Stimulated activated CD8-positive, alpha-beta memory T cell treated with anti-CD3 and anti-CD28 coated beads, Interleukin-7, amount 100 ng/mL, for 4 hours (primary cell): ENCODE data around the gene DOK4.

Experiments used
- DNase-seq, 2 donors: peaks; one replicate each; pipeline ENCODE4 v3.0.0-alpha.2; 2020; ENCODE audit warnings: low read depth in 2 of 2

The DOK4 gene

DNA sequence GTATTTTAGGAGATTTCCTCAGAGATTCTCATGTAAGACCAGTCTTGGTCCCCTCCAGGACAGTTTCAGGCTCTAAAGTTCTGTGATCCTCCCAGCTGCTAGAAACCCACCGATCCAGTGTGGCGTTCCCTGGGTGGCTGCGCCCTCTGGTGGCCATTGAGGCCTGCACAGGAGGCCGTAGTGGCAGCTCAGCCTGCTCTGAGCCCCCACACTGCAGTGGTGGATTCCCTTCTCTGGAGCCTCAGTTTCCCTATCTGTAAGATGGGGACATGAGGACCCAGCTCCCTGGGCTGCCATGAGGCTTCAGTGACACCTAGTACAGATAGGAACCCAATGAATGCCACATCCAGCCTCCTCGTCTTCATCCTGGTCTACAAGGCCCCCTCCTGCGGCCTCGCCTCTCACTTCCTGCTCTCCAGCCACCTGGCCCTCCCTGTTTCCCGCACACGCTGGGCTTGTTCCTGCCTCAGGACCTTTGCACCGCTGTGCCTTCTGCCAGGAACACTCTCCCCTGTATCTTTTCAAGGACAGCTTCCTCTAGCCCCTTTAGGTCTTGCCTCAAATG lies 33.6 kb upstream of the DOK4 start:
- peak; percentile 67 to 68 for DNase-seq

DNA sequence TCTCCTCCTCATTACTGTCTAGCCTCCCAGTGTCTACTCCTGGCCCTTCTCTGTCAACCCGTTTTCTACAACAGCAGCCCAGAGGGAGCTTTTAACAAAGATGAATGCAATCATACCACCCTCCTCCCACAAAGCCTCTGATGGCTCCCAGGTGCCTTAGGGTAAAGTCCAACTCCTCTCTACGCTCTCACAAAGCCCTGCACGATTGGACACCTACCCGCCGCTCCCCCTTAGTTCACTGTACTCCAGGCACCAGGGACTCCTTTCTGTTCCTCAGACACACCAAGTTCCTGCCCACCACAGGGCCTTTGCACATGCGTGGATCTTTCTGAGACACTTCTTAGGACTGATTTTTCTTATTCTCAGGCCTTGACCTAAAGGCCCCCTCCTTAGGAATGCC lies 32.6 kb upstream of the DOK4 start:
- no peak for DNase-seq

DNA sequence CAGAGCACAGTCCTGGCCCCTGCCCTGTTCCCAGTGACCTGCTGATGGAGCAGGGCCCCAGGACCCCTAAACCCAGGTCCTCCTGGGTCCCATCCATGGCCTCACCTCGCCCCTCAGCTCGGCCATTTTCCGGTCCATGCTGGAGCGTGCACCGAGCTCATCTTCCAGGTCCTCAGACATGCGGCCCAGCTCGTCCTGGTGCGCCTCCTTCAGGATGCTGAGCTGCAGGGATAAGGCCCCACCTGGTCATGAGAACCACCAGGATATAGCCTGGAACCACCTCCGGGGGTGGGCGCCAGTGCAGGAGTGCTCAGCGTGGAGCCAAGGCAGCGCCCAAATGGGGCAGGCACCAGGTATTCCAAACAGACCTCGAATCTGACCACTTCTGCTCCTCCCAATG lies 32.2 kb upstream of the DOK4 start:
- DNase-seq = no peak

DNA sequence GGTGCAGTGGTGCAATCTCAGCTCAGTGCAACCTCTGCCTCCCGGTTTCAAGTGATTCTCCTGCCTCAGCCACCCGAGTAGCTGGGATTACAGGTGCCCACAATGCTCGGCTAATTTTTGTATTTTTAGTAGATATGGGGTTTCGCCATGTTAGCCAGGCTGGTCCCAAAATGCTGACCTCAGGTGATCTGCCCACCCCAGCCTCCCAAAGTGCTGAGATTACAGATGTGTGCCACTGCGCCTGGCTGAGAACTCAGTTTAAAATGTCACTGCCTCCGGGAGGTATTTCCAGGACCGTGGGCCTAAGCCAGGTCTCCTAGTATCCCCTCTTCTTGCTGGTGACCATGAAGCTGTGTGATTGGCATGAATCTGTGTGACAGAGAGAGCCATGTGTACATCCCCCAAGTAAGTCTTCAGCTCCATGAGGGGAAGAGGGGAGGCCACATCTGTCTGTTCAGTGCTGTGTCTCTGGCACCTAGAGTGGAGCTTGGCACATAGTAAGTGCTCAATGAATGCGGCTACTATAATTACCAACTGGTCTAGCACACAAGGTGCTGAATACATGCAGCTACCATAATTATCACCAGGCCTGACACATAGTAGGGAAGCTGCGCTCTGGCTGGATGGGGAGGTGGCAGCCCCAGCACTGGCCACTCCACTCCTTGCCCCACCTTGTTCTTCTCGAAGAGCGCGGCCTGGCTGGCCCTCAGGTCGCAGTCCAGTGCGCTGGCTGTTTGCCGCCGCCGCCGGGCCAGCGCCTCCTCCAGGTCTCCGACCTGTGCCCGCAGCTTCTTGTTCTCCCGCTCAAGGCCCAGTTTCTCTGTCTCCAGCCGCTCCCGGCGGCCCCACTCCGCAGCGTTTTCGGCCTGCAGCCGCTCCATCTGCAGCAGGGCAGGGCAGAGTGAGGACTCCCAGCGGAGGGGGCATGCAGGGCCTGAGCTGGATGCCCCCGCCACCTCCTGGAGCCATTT lies 31.4 kb upstream of the DOK4 start:
- no peak for DNase-seq

DNA sequence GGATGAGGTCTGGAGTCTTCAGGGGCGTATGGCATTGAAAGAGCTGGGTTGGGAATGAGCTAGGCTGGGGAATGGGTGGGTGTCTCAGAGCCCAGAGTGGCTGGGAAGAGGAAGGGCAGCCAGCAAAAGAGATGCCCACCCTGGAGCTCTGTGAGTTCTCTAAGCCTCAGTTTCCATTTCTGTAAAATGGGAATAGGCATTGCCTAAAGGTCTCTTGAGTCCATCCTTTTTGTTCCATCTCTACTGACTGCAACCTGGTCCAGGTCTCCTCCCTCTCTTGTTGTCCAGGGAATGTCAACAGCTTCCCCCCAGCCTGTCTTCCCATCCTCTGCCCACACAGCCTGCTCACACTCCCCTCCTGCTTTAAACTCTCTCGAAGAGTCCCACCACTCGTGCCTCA lies 30.5 kb upstream of the DOK4 start:
- no peak for DNase-seq

DNA sequence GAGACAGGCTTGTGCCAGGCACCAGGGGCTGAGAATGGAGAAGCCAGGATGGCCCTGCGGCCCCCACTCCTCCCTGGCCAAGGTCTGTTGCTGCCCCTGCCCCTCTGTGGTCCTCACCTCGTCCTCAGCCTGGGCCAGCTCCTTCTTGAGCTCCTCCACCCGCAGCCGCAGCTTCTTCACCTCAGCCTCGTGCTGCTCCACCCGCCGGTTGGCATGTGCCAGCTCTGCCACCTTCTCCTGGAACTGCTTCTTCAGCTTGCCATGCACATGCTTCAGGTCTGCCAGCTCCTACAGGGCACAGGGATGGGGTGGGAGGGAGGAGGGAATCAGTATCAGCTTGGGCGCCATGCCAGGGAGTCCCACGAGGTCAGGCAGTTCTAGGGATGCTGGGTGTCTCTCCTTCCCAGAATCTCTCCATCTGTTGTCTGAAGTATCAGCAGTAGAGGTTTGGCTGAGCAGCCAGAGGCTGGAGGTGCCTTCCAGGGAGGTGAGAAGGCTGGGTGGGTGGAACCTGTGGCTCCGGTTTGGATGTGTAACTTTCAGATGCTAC lies 30.0 kb upstream of the DOK4 start:
- no peak for DNase-seq

DNA sequence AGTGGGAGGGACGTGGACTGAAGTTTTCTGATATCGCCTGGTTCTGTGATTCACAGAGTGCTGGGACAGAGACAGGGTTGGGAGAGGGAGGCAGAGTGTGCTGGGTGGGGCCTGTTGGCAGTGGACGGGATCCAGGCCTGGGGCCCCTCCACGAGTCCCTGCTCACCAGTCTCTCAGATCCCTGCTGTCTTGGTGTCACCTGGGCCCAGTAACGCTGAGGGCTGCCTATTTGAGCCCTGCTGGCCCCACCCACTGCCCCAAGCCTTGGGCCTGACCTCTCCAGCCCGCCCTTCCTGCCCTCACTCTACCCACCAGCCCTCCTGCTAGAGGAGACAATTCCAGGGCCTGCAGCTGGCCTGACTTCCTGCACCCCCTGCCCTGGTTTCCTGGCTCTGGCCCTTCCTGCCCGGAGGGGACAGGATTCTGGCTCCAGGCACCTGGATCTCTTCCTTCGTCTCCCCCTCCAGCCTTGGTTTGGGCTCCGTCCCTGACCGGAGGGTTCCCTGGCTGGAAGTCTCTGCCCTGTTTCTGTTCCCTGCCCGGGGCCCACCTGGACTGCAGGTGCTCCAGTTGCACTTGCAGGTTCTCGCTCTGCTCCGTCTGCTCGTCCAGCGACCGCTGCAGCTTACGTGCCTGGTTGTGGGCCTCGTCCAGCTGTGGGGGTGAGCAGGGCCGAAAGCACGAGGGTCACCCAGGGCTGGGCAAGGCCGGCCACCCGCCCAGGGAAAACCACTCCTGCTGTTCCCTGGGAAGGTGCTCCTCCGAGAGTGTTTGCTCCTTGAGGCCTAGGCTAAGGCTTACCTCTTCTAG lies 28.7 kb upstream of the DOK4 start:
- no peak for DNase-seq

DNA sequence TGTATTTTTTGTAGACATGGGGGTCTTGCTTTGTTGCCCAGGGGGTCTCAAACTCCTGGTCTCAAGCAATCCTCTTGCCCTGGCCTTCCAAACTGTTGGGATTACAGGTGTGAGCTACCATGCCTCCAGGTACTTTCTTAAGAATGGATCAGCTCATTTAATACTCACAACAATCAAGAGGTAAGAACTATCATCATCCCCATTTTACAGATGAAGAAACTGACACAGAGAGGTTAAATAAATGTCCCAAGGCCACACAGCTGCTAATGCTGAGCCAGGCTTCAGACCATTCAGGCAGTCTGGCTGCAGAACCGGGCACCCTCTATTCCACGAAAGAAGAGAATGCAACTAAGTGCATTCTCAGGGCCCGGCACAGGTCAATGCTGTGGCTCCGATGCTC lies 28.1 kb upstream of the DOK4 start:
- no peak for DNase-seq

DNA sequence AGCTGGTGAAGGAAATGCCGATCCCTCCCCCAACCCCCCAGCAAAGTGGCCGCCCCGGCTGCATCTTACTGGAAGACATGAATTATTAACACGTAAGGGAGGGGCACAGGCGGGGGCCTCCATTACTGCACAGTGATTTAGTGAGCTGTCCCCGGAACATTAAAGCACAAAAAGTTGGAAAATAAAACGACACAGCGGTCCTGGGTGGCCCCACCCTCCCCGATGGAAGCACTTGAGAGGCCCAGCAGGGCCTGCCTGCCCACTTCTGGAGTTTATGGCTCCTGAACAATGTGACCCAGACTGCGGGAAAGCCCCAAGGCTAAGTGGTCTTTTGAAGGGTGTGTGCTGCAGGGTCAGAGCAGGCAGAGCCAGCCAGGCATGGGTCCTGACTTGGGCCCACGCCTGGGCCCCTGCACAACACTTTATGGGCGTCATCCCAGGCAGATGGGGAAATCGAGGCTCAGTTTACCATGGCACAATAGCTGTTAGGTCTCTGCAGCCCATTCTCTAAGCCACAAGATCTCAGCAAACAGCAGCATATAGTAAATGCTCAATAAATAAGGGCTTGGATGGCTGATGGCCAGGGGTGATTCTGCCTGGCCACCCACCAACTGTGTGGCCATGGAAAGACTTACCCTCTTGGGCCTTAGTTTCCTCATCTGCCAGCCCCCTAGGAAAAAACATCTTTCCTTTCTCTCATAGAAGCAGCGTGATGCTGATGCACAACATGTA lies 27.2 kb upstream of the DOK4 start:
- DNase-seq = no peak

DNA sequence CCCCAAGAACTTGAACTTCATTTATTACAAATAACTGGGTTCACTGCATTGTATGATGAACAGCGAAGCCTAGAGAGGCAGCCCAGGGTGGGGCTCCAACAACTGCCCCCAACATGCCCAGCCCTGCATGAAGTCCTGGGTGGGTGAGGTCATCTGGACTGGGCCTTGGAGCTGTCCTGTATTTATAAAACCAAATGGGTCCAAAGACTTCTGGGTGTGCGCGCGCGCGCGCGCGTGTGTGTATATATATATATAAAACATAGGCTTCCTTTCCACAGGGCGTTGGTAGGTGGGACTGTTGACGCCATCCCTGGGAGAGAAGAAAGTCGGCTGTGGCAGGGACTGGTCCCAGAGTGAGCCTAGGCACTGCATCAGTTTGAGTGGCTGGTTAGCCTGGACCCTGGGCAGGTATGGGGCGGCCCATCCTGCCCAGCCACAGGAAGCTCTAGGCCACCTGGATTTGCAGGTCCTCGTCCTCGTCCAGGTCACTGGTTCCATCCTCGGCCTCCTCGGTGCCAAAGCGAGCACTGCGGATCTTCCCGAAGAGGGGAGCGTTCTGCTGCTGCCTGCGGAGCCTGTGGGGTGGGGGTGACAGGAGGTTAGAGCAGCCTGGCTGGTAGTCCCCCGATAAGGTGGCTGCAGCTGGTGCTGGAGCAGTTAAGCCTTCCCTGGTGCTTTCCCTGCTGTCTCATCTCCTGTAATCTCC lies 26.2 kb upstream of the DOK4 start:
- DNase-seq = no peak

DNA sequence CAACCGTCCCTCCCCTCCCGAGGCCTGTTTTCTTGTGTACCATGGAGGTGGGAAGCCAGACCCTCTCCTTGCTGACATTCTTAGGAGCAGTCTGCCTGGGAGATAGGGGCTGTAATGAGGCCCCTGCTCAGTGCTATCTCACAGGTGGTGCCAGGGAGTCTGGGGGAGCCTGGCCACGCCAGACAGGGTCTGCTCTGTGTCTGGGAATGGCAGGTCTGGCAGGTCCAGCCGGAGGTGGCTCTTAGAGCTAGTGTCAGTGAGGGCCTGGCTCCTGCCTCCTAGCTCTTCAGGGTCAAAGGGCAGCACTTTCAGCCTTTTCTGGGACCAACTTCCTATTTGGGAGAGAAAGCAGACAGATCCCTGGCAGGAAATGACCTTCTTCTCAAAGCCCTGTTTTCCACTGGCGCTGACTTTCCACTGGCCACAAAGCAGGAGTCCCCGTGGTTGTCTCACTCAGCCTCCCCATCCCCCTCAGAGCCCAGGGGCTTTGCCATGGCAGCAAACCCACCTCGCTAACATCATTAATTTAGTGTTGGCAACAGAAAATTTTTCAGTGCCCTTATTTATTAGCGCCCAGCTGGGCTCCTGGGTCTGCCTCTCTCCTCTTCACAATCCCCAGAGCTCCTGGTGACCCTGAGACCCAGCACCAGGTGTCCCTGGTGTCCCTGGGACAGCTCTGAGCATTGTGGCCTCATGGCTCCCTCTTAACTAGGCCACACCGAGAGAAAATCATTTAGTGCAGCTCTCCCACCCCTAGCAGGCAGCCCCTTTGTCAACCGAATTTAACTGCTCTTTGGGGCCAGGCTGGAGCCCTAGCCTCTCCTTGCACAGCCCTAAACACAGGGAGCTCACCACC lies 24.0 kb upstream of the DOK4 start:
- DNase-seq = no peak

DNA sequence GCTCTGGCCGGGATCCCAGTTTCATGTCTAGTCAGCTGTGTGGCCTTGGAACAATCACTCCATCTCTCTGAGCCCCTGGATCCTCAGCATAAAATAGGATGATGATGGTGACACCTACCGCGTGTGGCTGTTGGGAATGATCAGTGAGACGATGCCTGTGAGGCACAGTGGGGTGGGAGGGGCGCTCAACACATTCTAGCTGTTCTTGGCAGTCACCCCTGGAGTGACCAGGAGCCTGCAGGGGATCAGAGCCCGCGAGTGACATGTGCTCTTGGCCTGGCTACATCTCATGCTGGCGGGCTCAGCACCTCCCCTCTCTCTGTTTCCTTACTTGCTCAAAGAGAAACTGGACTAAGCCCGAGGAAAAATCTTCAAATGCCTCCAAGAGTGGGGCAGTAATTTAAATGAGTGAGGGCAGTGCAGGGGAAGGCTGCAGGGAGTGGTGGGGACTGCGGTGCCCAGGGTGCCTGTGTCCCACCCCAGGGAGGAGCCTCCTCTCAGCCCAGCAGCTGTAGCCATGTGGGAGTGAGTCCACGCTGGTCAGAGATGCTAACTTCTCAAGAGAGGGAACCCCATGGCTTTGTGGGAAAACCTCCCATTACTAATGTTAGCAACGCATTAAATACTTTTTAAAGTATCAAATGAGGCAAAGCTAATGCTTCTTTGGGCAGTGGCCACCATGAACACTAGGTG lies 23.1 kb upstream of the DOK4 start:
- DNase-seq = no peak

DNA sequence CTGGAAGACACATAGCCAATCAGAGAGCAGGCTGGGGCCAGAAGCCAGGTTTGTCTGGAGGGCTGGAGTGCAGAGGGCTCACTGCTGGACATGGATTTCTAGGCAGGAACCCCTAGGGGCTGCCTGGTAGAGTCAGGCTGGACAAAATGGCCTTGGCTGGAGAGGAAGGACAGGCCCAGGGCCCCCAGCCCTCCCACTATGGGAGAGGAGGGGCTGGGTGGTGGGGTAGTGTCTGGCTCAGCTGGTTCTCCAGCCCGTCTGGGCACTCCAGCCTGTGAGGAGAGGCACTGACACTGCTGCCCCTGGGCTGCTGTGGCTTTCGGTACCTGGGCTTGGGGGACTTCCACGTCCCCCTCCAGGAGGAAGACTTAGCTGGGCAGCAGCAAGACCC lies 21.7 kb upstream of the DOK4 start:
- no peak for DNase-seq

DNA sequence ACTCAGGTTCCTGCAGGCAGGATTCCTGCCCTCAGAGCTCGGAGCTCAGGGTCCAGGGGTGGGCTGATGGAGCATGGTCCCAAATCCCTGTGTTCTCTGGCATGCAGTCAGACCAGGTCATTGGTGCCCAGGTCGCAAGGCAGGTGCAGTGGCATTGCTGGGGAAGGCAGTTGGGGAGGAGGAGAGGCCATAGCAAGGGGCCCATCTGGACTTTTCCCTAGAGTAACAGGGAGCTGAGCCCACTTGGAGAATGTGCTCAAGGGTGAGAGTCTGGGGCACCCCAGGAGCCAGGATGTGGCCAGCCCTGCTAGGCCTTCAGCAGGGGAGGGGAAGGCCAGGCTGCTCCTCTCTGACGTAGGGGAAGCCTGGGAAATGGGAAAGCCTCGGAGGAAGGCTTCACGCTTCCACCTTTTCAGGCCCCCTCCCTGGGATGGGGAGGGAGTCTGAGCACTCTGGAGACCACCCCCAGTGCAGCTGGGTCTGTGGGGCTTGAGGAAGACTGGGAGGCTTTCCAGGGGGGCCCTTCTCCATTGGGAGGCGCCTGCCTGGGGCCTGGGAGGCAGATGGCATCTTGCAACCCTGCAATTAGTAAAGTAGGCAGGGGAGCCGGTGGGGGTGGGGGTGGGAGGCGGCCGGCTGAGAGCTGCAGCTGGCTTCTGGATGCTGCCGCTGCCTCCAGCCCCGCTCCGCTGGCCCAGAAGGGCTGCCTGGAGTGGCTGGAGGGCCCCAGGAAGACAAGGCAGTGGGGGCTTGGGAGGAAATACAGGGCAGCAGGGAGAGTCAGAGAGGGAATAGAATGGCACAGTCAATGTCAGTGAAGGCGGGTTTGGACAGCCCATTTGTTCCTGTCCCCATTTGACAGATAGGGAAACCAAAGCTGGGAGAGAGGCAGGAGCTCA lies 21.1 kb upstream of the DOK4 start:
- no peak for DNase-seq

DNA sequence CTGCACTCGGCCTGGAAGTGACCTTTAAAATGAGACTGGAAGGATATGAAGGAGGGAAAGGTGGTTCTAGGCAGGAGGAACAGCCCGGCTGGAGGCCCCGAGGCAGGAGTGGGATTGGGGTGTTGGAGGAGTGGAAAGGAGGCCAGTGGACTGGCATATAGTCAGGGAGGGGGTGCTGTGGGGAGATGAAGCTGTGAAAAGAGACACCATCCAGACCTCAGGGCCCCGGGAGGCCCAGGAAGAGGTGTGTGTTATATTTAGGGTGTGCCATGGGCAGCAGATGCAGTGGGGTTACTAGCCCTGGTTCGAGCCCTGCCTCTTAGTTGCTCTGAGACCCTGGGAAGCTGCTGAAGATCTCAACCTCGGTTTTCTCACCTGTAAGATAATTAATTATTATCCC lies 18.9 kb upstream of the DOK4 start:
- DNase-seq = no peak

DNA sequence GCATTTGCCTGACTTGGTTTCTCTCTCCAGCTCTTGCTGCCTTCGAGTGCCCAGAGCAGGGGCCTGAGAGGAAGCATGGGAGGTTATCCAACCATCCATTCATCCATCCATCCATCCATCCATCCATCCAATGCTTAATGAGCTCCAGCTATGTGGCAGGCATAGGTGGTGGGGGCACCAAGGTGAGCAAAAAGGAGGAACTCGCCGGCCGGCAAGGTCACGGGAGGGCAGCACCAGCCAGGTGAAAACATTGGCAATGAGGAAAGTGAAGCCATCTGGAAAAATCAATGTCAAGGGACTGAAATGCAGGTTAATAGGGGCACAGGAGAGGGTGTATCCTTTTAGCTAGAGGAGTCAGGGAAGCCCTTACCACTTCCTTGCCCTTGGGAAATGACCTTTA lies 18.2 kb upstream of the DOK4 start:
- no peak for DNase-seq

DNA sequence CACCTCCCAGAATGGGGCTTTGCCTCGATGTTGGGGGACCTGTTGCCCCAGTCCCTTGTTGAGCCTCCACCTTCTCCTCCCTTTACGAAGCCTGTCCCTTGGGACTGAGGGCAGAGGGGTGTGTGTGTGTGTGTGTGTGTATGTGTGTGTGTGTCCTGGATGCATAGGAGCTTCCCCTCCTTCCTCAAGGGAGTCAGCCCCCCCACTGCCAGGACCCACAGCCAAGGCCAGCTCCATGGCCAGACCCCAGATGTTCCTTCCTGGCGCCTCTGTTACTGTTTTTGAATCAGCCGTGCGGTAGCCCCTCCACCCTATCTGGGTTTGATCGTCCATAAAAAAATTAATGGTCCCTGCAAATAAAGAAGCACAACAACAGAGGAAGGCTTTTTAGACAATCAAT lies 17.7 kb upstream of the DOK4 start:
- no peak for DNase-seq

DNA sequence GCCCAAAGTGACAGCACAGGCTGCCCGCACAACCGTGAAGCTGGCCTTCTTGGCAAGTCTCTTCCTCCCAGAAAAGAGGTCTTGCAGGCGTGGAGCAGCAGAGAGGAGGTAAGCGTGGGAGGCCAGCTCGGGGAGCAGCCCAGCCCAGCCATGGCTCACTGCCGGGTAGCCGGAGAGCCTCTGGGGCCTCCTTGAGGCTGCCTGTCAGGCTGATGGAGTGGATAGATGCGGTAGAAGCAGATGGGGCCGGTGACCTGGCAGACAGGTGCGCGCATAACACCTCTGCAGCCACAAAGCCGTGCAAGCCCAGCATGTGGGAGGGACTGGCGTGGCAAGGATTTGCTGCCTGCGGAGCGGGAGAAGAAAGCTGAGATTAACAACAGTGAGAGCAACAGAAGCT lies 17.1 kb upstream of the DOK4 start:
- no peak for DNase-seq
